ENCODE data around the gene TNFRSF19.

DNA sequence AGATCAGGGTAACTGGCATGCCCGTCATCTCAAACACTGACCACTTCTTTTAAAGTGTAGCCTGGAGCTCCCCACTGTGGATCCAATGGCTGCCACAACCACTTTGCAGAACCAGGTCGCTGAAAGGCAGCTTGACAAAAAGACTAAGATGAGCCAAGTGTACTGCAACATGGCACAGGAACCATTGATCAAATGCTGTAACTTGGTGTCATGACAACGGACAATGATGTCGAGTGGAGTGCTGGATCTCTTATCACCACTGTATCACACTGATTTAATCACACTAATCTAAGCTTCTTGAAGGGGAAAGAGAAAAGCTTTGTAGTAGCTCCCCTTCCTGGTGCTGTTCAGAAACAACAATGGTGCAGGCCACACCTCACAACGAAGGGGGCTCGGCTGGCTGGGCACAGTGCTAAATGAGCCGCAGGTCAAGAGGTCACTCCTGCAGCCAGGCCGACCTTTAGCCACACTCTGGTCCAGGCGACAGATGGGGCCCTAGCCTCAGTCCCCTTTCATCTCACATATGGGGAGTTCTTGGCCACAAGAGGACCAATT is 2.2 kb upstream of the TNFRSF19 start:
- TF ChIP-seq RAD21 (CRISPR knock-in tag; IDR thresholded peaks at IDR 0.05) = no peak
- no peak for TF ChIP-seq GATAD1 (CRISPR knock-in tag; IDR thresholded peaks at IDR 0.05)
